Measurements from ENCODE around the gene PIK3C3.
"Not testable (repeated sequence)": the region's sequence is repeated elsewhere in the genome, so short reads cannot be mapped to it uniquely, and the experiment has no call there.

PIK3C3 gene

GRCh38 chr18:41965634-41966255 is 10.7 kb downstream of the PIK3C3 start:
- DNase-seq (ENCODE audit: low read depth, low spot score) = no peak

- no peak for DNase-seq (ENCODE audit: low read depth, low spot score)
These were observed 11.9 kb downstream of the PIK3C3 start for GRCh38 chr18:41966943-41967342.

GRCh38 chr18:41967680-41968079 is 12.6 kb downstream of the PIK3C3 start:
- DNase-seq (ENCODE audit: low read depth, low spot score) = no peak

GRCh38 chr18:41969881-41970280 is 14.8 kb downstream of the PIK3C3 start:
- DNase-seq (ENCODE audit: low read depth, low spot score) = no peak

GRCh38 chr18:41972067-41972925 is 17.3 kb downstream of the PIK3C3 start:
- DNase-seq (ENCODE audit: low read depth, low spot score) = no peak

- no peak for DNase-seq (ENCODE audit: low read depth, low spot score)
These were observed 18.9 kb downstream of the PIK3C3 start for GRCh38 chr18:41973983-41974382.

- DNase-seq (ENCODE audit: low read depth, low spot score) = no peak
These were observed 19.8 kb downstream of the PIK3C3 start for GRCh38 chr18:41974796-41975201.

GRCh38 chr18:41975284-41975683 is 20.2 kb downstream of the PIK3C3 start:
- no peak for DNase-seq (ENCODE audit: low read depth, low spot score)

- DNase-seq (ENCODE audit: low read depth, low spot score) = no peak
These were observed 22.2 kb downstream of the PIK3C3 start for GRCh38 chr18:41977233-41977632.

GRCh38 chr18:41982942-41983660 is 28.1 kb downstream of the PIK3C3 start:
- no peak for DNase-seq (ENCODE audit: low read depth, low spot score)

GRCh38 chr18:41985914-41986313 is 30.9 kb downstream of the PIK3C3 start:
- DNase-seq (ENCODE audit: low read depth, low spot score) = no peak

- DNase-seq (ENCODE audit: low read depth, low spot score) = no peak
These were observed 34.5 kb downstream of the PIK3C3 start for GRCh38 chr18:41989508-41989907.

- no peak for DNase-seq (ENCODE audit: low read depth, low spot score)
These were observed 37.0 kb downstream of the PIK3C3 start for GRCh38 chr18:41992066-41992465.

- no peak for DNase-seq (ENCODE audit: low read depth, low spot score)
These were observed 37.7 kb downstream of the PIK3C3 start for GRCh38 chr18:41992703-41993102.

- no peak for DNase-seq (ENCODE audit: low read depth, low spot score)
These were observed 38.1 kb downstream of the PIK3C3 start for GRCh38 chr18:41993151-41993550.

- DNase-seq (ENCODE audit: low read depth, low spot score) = no peak
These were observed 41.0 kb downstream of the PIK3C3 start for GRCh38 chr18:41996020-41996419.

- no peak for DNase-seq (ENCODE audit: low read depth, low spot score)
These were observed 44.7 kb downstream of the PIK3C3 start for GRCh38 chr18:41999751-42000150.

- DNase-seq (ENCODE audit: low read depth, low spot score) = no peak
These were observed 46.8 kb downstream of the PIK3C3 start for GRCh38 chr18:42001801-42002200.

GRCh38 chr18:42004653-42005052 is 49.6 kb downstream of the PIK3C3 start:
- DNase-seq (ENCODE audit: low read depth, low spot score) = no peak

- DNase-seq (ENCODE audit: low read depth, low spot score) = no peak
These were observed 50.7 kb downstream of the PIK3C3 start for GRCh38 chr18:42005782-42006181.

- DNase-seq (ENCODE audit: low read depth, low spot score) = not testable (repeated sequence)
These were observed 54.4 kb downstream of the PIK3C3 start for GRCh38 chr18:42009457-42009856.

GRCh38 chr18:42011053-42011452 is 56.0 kb downstream of the PIK3C3 start:
- no peak for DNase-seq (ENCODE audit: low read depth, low spot score)

All from activated naive CD8-positive, alpha-beta T cell treated with anti-CD3 and anti-CD28 coated beads, Interleukin-2, amount 50 U/mL, for 16 hours (primary cell).